Parathyroid adenoma (tissue), 2 donors: Measurements from ENCODE around the gene SLC25A47.

ENCODE experiments used
- H2AFZ ChIP-seq: fragments of 300-600 bp; sonication (generic); one replicate; pipeline ENCODE4 v1.7.0; 2017; ENCODE audit warnings: antibody characterized with exemption, mild to moderate bottlenecking
- H3K27ac ChIP-seq: fragments of 300-600 bp; sonication (generic); one replicate; pipeline ENCODE4 v1.7.0; 2017
- H3K27me3 ChIP-seq: fragments of 300-600 bp; sonication (generic); one replicate; pipeline ENCODE4 v1.7.0; 2017; ENCODE audit warnings: low read length; ENCODE audit not compliant: control insufficient read depth, insufficient read depth
- H3K36me3 ChIP-seq: fragments of 300-600 bp; sonication (generic); one replicate; pipeline ENCODE4 v1.7.0; 2017; ENCODE audit warnings: low read length; ENCODE audit not compliant: control insufficient read depth, insufficient read depth
- H3K4me1 ChIP-seq: fragments of 300-600 bp; sonication (generic); one replicate; pipeline ENCODE4 v1.7.0; 2017; ENCODE audit warnings: control low read depth
- H3K4me2 ChIP-seq: fragments of 300-600 bp; sonication (generic); one replicate; pipeline ENCODE4 v1.7.0; 2017; ENCODE audit warnings: low read length
- H3K4me3 ChIP-seq: fragments of 300-600 bp; sonication (generic); one replicate; pipeline ENCODE4 v1.7.0; 2017; ENCODE audit warnings: low read depth, low read length
- H3K79me2 ChIP-seq: fragments of 300-600 bp; sonication (generic); one replicate; pipeline ENCODE4 v1.7.0; 2017; ENCODE audit warnings: control low read depth
- H3K9ac ChIP-seq: fragments of 300-600 bp; sonication (generic); one replicate; pipeline ENCODE4 v1.7.0; 2017; ENCODE audit warnings: mild to moderate bottlenecking
- H3K9me3 ChIP-seq: fragments of 300-600 bp; sonication (generic); one replicate; pipeline ENCODE4 v1.7.0; 2017; ENCODE audit warnings: low read length; ENCODE audit not compliant: control insufficient read depth
- CTCF ChIP-seq: fragments of 300-600 bp; sonication (generic); IDR thresholded peaks from one replicate; pipeline ENCODE4 v1.7.0; 2017; ENCODE audit warnings: antibody characterized with exemption, mild to moderate bottlenecking
- donor health status: primary hyperparathyroidism.

Gene SLC25A47

GRCh38 chr14:100369019-100369418 is 45.9 kb downstream of the SLC25A47 start:
- peaks cover 2% of the 10 kb centered on the region for H3K79me2 ChIP-seq
- no peak for TF ChIP-seq CTCF
- H3K9ac ChIP-seq = no peak overlapping the region
- H3K4me3 ChIP-seq = no peak overlapping the region
- H3K27ac ChIP-seq = no peak overlapping the region
- H3K4me2 ChIP-seq = no peak overlapping the region
- H3K4me1 ChIP-seq = no peaks in the 10 kb centered on the region
- H3K36me3 ChIP-seq = no peaks in the 10 kb centered on the region
- no peaks in the 10 kb centered on the region for H3K9me3 ChIP-seq
- no peaks in the 10 kb centered on the region for H3K27me3 ChIP-seq
- H2AFZ ChIP-seq = no peak overlapping the region

DNA sequence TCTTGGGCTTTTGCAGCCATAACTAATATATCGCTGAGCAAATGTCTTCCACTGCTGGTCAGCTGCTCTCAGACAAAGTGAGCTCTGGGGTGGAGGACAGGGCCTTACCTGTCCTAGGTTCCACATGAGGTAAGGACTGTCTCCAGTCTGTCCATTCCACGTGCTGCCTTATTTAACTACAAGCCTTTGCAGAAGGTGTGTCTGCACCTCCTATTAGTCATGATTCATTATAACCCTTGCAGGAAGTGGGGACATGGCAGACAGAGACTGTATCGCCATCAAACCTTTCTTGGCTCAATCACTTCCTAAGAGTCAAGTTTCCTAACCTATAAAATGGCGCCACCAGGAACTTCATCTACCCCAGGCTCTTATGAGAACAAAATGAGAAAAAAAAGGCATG is 46.9 kb downstream of the SLC25A47 start:
- Histone ChIP-seq H3K4me1 (peaks cover 2% of the 10 kb centered on the region), H3K4me2 (no peak overlapping the region), H3K27ac (no peak overlapping the region), H3K9me3 (no peaks in the 10 kb centered on the region), H2AFZ (no peak overlapping the region), H3K27me3 (no peaks in the 10 kb centered on the region), H3K79me2 (peaks cover 2% of the 10 kb centered on the region), H3K9ac (no peak overlapping the region), H3K36me3 (no peaks in the 10 kb centered on the region), H3K4me3 (no peak overlapping the region)
- no peak for TF ChIP-seq CTCF

DNA sequence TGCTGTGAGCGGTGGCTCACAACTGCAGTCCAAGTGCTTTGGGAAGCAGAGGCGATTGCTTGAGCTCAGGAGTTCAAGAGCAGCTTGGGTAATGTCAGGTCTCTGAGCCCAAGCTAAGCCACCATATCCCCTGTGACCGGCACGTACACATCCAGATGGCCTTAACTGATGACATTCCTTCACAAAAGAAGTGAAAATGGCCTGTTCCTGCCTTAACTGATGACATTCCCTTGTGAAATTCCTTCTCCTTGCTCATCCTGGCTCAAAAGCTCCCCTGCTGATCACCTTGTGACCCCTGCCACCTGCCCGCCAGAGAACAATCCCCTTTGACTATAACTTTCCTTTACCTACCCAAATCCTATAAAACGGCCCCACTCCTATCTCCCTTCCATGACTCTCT is 48.6 kb downstream of the SLC25A47 start:
- H3K36me3 ChIP-seq = no peaks in the 10 kb centered on the region
- no peaks in the 10 kb centered on the region for H3K27me3 ChIP-seq
- no peak for TF ChIP-seq CTCF
- no peak overlapping the region for H2AFZ ChIP-seq
- H3K9me3 ChIP-seq = no peaks in the 10 kb centered on the region
- no peak overlapping the region for H3K27ac ChIP-seq
- H3K79me2 ChIP-seq = no peaks in the 10 kb centered on the region
- no peak overlapping the region for H3K4me2 ChIP-seq
- peaks cover 6% of the 10 kb centered on the region for H3K4me1 ChIP-seq
- H3K4me3 ChIP-seq = no peak overlapping the region
- H3K9ac ChIP-seq = no peak overlapping the region

DNA sequence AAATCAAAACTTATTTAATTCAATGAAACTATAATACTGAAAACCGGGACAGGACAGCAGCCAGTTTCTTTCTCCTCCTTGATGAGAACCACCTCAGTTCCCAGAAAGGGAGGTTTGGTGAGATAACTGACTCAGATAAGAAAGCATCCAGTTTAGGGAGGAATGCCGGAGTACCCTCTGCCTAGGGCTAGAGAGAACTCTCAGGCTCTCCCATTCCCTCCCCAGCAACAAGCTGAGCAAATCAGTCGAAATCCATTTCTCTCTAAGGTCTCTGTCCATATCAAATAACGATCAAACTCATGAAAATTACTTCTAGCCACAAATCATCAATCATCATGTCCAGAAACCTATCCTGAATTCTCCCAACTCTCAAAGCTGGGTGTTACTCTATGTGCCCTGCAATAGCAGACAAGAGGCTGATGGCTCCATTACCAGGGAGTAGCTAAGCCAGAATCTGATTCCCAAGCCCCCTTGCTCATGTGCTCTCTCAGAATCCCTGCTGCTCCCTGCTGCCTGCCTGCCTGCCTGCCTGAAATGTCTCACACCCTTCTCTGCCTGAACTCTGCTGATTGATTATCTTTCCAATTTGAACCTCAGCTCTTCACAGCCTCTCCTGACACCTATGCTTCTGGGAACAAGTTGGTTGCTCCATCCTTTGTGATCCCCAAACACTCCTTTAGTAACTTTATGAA is 49.4 kb downstream of the SLC25A47 start:
- TF ChIP-seq CTCF = no peak
- Histone ChIP-seq H3K4me3 (no peak overlapping the region), H3K27me3 (no peaks in the 10 kb centered on the region), H2AFZ (no peak overlapping the region), H3K9me3 (no peaks in the 10 kb centered on the region), H3K27ac (no peak overlapping the region), H3K4me1 (peaks cover 6% of the 10 kb centered on the region), H3K36me3 (no peaks in the 10 kb centered on the region), H3K4me2 (no peak overlapping the region), H3K79me2 (no peaks in the 10 kb centered on the region), H3K9ac (no peak overlapping the region)

DNA sequence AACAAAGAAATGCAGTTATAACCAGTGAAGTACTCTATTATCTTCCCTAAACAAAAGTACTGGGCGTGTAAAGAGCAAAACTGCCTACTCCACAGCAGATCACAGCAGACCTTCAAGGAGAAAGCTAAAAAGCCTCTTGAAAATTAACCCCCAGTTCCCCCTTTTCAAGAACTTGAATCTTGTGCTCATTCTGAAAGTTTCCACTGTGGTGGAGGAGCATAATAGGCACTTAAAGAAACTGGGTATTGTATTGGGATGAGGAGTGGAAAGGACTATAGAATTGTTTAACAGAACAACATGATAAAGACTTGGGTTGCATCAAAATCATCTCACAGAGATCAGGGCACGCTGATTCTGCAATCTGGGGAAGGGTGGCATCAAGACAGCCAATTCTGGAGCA is 51.1 kb downstream of the SLC25A47 start:
- Histone ChIP-seq H3K4me1 (peaks cover 6% of the 10 kb centered on the region), H3K79me2 (no peaks in the 10 kb centered on the region), H3K27me3 (no peaks in the 10 kb centered on the region), H3K27ac (no peak overlapping the region), H2AFZ (no peak overlapping the region), H3K9me3 (no peaks in the 10 kb centered on the region), H3K4me3 (peak overlapping the region; percentile 83), H3K9ac (no peak overlapping the region), H3K4me2 (no peak overlapping the region), H3K36me3 (no peaks in the 10 kb centered on the region)
- TF ChIP-seq CTCF = no peak
